Upper lobe of right lung (tissue), 1 donor: ENCODE measurements around the gene BPI. TPM values are rescaled to one million over a fixed set of nuclear protein-coding genes. Genes with fewer than 3 reads are reported as not detected.
A peak's percentile ranks its signal among the peaks of the same experiment; 100 is the strongest.

Experiments used
- ATAC-seq: fragments of 200-7000 bp; cut with Tn5 transposase; one replicate; pipeline ENCODE4 v1.9.1; 2020; ENCODE audit warnings: mild to moderate bottlenecking, moderate library complexity
- DNase-seq: peaks from one replicate; pipeline ENCODE4 v3.0.0-alpha.2; 2020
- H3K27ac ChIP-seq: fragments of 200-600 bp; one replicate; pipeline ENCODE4 v1.8.0; 2022
- H3K27me3 ChIP-seq: fragments of 200-600 bp; one replicate; pipeline ENCODE4 v1.8.0; 2022; ENCODE audit warnings: mild to moderate bottlenecking
- H3K36me3 ChIP-seq: fragments of 200-600 bp; one replicate; pipeline ENCODE4 v1.8.0; 2022
- H3K4me1 ChIP-seq: fragments of 200-600 bp; one replicate; pipeline ENCODE4 v1.8.0; 2022
- H3K4me3 ChIP-seq: fragments of 200-600 bp; one replicate; pipeline ENCODE4 v1.8.0; 2022; ENCODE audit warnings: mild to moderate bottlenecking
- H3K9me3 ChIP-seq: fragments of 200-600 bp; one replicate; pipeline ENCODE4 v1.8.0; 2022
- CTCF ChIP-seq: fragments of 200-600 bp; IDR thresholded peaks from one replicate; pipeline ENCODE4 v1.8.0; 2022; ENCODE audit warnings: antibody characterized with exemption
- intact Hi-C: fragments of 100-400 bp; cut with DNase I; formaldehyde crosslinking; loops from one replicate; pipeline ENCODE4 v1.11.0; 2022
- total RNA-seq: library from RNA; stranded (reverse); fragmentation: NEBNext Ultra II Directional; extraction: Animal tissue kit (Norgen Biotek cat#: 25700); gene quantifications from one replicate; pipeline ENCODE4 v1.2.1, GENCODE V29; 2021
- donor health status: DM: no; HTN: yes; CAD: no; lungs with severe emphysema.

BPI gene
- total RNA-seq, 1 donor from 2014 or later, result not detected

- Histone ChIP-seq H3K36me3 (no peaks in the 10 kb centered on the region), H3K27me3 (no peaks in the 10 kb centered on the region), H3K4me1 (peaks cover 15% of the 10 kb centered on the region), H3K27ac (no peak overlapping the region), H3K4me3 (no peak overlapping the region), H3K9me3 (no peaks in the 10 kb centered on the region)
- ATAC-seq (no peak), DNase-seq (no peak)
- no peak for TF ChIP-seq CTCF
- intact Hi-C loops, result no loop called here
Observed at GRCh38 chr20:38294076-38294591, 9.8 kb upstream of the BPI start.

- peaks cover 26% of the 10 kb centered on the region for H3K4me1 ChIP-seq
- H3K27me3 ChIP-seq, result no peaks in the 10 kb centered on the region
- H3K4me3 ChIP-seq, result no peak overlapping the region
- DNase-seq (no peak), ATAC-seq (no peak)
- no peaks in the 10 kb centered on the region for H3K9me3 ChIP-seq
- no peak for TF ChIP-seq CTCF
- H3K27ac ChIP-seq, result no peak overlapping the region
- no peaks in the 10 kb centered on the region for H3K36me3 ChIP-seq
- intact Hi-C loops, result no loop called here
Observed at GRCh38 chr20:38295811-38296210, 8.1 kb upstream of the BPI start.

- Histone ChIP-seq H3K4me3 (no peak overlapping the region), H3K36me3 (no peaks in the 10 kb centered on the region), H3K27ac (no peak overlapping the region), H3K4me1 (peaks cover 21% of the 10 kb centered on the region), H3K27me3 (no peaks in the 10 kb centered on the region), H3K9me3 (no peaks in the 10 kb centered on the region)
- no peak for TF ChIP-seq CTCF
- DNase-seq (no peak), ATAC-seq (no peak)
- intact Hi-C loops, result no loop called here
Observed at GRCh38 chr20:38296433-38296832, 7.5 kb upstream of the BPI start.

GRCh38 chr20:38297916-38298674 lies 5.9 kb upstream of the BPI start:
- DNase-seq, result no peak
- H3K27me3 ChIP-seq, result no peaks in the 10 kb centered on the region
- TF ChIP-seq CTCF, result no peak
- peaks cover 20% of the 10 kb centered on the region for H3K4me1 ChIP-seq
- peak overlapping the region; percentile 69 for H3K27ac ChIP-seq
- no peaks in the 10 kb centered on the region for H3K9me3 ChIP-seq
- intact Hi-C loops, result no loop called here
- H3K36me3 ChIP-seq, result no peaks in the 10 kb centered on the region
- ATAC-seq, result no peak
- H3K4me3 ChIP-seq, result no peak overlapping the region

- H3K27ac ChIP-seq, result peak overlapping the region; percentile 69
- peaks cover 20% of the 10 kb centered on the region for H3K4me1 ChIP-seq
- no peak overlapping the region for H3K4me3 ChIP-seq
- TF ChIP-seq CTCF, result no peak
- no peaks in the 10 kb centered on the region for H3K36me3 ChIP-seq
- DNase-seq (peak; percentile 89), ATAC-seq (peak; percentile 89)
- intact Hi-C loops, result no loop called here
- H3K9me3 ChIP-seq, result no peaks in the 10 kb centered on the region
- no peaks in the 10 kb centered on the region for H3K27me3 ChIP-seq
Observed at GRCh38 chr20:38298768-38299288, 5.1 kb upstream of the BPI start.
